GM21576 (cell line): ENCODE data around the gene PRKD1.

Experiments
- ATAC-seq: cut with Tn5 transposase; IDR thresholded peaks from one replicate; pipeline ENCODE4 v1.9.1; 2021; ENCODE audit warnings: mild to moderate bottlenecking, moderate library complexity; ENCODE audit not compliant: unreplicated experiment

PRKD1 gene

GRCh38 chr14:29927376-29928116 lies at the start of gene PRKD1:
TSS of gene PRKD1 (minus strand) at chr14:29927847.
- ATAC-seq, result peak; percentile 39

DNA sequence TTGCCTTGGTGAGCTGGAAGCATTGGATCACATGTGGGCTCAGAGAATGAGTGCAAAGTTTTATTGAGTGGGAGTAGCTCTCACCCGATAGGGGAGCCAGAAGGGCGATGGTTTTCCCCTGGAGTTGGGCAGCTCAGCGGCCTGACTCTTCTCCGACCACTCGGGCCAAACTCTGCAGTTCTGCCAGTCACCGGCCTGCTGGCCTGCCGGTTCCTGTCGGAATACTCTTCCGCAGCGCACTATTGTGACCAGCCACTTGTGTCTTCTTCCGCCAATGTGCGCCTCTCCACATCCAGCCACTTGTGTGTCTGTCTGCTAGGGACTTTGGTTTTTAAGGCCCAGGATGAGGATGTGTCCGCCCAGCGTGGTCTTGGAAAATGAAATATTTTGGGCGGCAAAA lies 43.5 kb upstream of the PRKD1 start:
- no peak for ATAC-seq

DNA sequence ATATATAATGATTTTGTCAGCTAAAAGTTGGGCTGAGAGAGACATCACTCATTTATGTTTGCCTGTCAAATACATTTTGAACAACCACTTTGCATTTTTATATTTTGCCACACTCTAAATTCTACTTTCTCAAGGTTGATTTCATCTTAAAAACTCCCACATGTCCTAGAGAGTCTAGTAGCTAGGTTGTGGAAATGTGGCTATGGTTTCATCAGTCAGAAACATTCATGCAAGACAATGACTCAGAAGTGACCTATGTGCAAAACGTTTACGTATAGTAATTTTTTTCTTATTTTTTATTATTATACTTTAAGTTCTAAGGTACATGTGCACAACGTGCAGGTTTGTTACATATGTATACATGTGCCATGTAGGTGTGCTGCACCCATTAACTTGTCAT lies 27.4 kb upstream of the PRKD1 start:
- ATAC-seq, result no peak

- ATAC-seq, result no peak
These were observed 25.9 kb upstream of the PRKD1 start for GRCh38 chr14:29953501-29953900.

GRCh38 chr14:29944091-29944490 lies 16.4 kb upstream of the PRKD1 start:
- ATAC-seq, result no peak

- no peak for ATAC-seq
These were observed 13.8 kb upstream of the PRKD1 start for GRCh38 chr14:29941401-29941800.

GRCh38 chr14:29940482-29940881 lies 12.8 kb upstream of the PRKD1 start:
- no peak for ATAC-seq

DNA sequence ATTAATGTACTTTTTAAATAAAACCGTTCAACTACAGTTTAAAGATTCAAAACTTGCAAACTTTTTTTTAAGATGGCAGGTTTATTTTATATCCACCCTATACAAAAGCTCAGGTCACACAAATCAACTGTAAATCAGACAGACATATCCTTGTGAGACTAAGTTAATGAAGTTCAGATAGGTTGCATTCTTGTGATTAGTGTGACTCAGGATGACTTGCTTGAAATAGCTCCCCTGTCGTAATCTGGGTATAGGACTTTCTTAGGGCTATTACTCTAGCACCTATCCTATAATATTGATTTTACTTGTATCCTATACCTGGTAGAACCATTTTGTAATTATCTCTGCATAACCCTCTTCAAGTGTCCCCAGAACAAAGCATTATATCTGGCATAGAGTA lies 9.5 kb upstream of the PRKD1 start:
- ATAC-seq, result no peak

DNA sequence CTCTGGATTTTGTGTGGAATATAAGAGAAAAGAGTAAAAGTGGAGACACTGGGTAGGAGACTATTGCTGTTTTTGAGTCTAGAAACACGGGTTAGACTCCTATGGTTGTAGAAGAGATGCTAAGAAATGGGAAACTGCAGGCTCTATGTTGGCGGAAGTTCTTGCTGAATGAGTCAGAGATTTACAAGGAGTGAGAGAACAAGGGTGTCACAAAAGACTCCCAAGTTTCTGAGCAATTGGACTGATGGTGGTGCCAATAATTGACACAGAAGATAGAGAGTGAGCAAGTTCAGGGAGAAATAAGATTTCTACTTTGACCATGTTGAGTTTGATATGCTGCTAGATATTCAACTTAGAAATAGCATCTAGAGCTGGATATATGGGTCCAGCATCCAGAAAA lies 2.6 kb upstream of the PRKD1 start:
- no peak for ATAC-seq

DNA sequence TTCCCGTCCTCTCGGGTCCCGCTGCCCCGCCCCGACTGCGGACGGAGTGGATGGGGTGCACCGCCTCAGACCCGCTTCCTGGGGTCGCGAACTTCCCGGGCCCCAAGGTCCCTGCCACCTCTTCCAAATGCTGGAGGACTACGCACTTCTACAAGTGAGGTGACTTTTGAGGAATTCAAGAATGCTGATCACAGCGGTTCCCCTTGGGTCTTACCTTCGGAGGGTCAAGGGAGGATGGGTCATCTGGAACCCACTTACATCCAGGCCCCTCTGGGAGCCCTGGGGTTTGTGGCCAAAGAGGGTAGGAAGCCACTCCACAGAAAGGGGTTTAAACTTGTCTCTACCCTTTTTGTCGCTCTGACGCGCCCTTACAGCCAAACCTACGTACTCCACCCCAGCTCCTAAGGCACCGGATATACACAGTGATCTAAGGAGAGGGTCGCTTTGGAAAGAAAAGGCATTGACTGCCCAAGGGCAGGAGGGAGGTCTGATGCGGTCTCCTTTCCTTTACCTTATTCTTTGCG lies 532 bp upstream of the PRKD1 start:
- ATAC-seq, result no peak

- peak; percentile 52 for ATAC-seq
These were observed 809 bp downstream of the PRKD1 start for GRCh38 chr14:29926701-29927375.

DNA sequence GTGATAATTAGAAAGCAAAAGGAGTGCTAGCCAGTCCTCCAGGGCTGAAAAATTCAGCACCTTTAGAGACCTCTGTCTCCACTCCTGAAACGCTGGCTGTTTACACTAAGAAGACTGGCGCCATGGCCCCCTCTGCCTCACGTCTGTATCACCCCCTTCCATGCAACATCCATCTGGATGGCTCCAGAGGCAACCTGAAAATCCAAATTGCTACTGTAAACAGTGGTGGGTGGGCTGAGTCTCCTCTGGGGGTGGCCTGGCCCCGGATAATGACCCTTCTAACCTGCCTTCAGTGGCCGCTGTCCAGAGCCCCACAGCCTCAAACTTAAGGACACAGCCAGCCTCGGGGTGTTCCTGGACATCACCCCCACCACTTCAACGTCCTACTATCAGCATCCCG lies 1.4 kb downstream of the PRKD1 start:
- no peak for ATAC-seq

DNA sequence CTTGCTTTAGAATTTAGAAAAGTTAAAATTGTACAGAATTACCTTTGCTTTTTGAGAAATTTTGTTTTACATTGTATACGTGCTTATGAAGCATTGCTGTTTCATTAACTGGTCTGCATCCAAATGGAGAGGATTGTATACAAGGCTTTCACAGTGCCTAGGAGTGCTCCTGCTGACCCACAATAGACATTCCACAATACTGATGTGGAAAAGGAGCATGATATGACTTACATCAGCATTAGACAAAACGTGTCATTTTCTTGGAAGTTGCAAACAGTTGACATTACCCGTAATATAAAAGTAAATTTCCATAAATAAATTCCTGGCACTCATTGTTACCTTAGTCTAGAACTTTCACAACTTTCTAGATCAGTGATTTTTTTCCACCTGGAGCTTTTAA lies 1.9 kb downstream of the PRKD1 start:
- ATAC-seq, result no peak

- no peak for ATAC-seq
These were observed 2.4 kb downstream of the PRKD1 start for GRCh38 chr14:29925101-29925722.

- no peak for ATAC-seq
These were observed 7.8 kb downstream of the PRKD1 start for GRCh38 chr14:29919845-29920244.

DNA sequence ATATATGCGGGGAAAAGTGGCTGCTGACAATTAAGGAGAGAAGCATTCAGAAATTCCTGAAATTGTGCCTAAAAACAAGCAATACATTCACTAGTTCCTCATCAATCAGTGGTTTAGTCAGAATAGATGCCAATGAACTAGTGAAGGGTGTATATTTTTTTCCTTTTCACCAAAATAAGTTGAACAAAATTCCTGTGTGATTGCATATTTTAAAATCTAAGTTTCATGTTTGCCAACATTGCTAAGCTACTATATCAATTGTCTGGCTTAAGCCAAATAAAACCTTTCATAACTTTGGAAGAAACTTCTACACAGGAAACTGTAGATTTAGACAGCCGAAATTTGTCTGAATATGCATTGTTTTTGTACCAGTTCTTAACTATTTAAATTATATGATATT lies 8.7 kb downstream of the PRKD1 start:
- no peak for ATAC-seq

DNA sequence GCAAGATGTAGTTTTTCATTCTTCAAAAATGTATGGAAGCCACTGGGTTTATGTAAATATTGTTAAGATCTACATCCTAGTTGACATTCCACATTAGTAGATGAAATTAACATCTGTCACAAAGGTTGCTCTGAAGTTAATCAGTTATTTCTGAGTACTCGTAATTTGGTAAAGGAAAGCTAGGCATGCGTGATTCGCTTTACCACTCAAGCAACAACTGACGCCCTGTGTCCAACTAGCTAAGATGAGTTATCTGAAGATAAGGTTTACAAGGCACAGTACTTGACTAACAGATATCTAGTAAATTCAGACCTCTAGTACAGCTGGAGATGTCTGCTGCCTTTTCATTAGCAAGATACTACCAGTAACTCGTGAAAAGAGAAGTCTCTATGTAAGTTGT lies 14.1 kb downstream of the PRKD1 start:
- no peak for ATAC-seq

- ATAC-seq, result no peak
These were observed 15.8 kb downstream of the PRKD1 start for GRCh38 chr14:29911810-29912209.

DNA sequence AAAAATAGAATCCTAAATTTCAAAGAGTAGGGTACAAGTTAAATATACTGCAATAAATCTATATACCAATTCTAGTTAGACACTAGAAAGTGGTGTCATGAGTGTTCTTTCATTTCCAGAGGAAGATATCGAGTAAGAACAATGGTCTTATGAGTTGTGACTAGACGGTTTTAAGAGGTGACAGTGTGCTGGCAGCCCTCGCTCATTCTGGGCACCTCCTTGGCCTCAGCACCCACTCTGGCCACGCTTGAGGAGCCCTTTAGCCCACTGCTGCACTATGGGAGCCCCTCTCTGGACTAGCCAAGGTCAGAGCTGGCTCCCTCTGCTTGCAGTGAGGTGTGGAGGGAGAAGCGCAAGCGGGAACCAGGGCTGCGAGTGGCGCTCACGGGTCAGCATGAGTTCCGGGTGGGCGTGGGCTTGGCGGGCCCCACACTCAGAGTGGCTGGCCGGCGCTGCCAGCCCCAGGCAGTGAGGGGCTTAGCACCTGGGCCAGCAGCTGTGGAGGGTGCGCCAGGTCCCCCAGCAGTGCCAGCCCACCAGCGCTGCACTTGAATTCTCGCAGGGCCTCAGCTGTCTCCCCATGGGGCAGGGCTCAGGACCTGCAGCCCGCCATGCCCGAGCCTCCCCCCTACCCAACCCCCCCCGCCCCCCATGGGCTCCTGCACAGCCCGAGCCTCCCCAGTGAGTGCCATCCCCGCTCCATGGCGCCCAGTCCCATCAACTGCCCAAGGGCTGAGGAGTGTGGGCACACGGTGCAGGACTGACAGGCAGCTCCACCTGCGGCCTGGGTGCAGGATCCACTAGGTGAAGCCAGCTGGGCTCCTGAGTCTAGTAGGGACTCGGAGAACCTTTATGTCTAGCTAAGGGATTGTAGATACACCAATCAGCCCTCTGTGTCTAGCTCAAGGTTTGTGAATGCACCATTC lies 18.7 kb downstream of the PRKD1 start:
- ATAC-seq, result no peak

GRCh38 chr14:29906256-29906870 lies 21.3 kb downstream of the PRKD1 start:
- ATAC-seq, result no peak
